Common myeloid progenitor, CD34-positive (primary cell): ENCODE measurements around the gene FAF1.
A peak's percentile ranks its signal among the peaks of the same experiment; 100 is the strongest.

Experiments
- CTCF ChIA-PET: fragments of 350-600 bp; sonication (Branson Sonifier 250); formaldehyde crosslinking; loops from one replicate; lab custom pipeline; 2021; ENCODE audit warnings: antibody characterized with exemption; lab: Charles Lee
- POLR2A ChIA-PET: fragments of 350-600 bp; sonication (Branson Sonifier 250); formaldehyde crosslinking; loops from one replicate; lab custom pipeline; 2021; ENCODE audit warnings: antibody characterized with exemption; lab: Charles Lee
- DNase-seq, 3 donors: peaks; one replicate each; pipeline versions ENCODE4 v3.0.0 to v3.0.0-alpha.2; 2013
- H3K27ac ChIP-seq, 2 experiments: 1 replicate in 1 of 2; 2 replicates in 1 of 2; pipeline ENCODE4 v1.7.0; 2013; ENCODE audit warnings: inconsistent platforms in 2 of 2, low read length in 2 of 2, mild to moderate bottlenecking in 2 of 2, low read depth in 1 of 2, moderate library complexity in 1 of 2; ENCODE audit not compliant: severe bottlenecking in 2 of 2, insufficient read depth in 1 of 2, poor library complexity in 1 of 2
- H3K27me3 ChIP-seq, 5 experiments: replicated peaks in 2 of 5; 1 replicate in 3 of 5; 2 replicates in 2 of 5; pipeline versions ENCODE4 v1.6.1 to v1.7.0; 2013; ENCODE audit warnings: low read length in 4 of 5, mild to moderate bottlenecking in 2 of 5, moderate library complexity in 2 of 5, inconsistent platforms in 1 of 5; ENCODE audit not compliant: insufficient read depth in 5 of 5, control insufficient read depth in 4 of 5
- H3K36me3 ChIP-seq, 4 experiments: 1 replicate in 2 of 4; 2 replicates in 2 of 4; pipeline versions ENCODE4 v1.6.1 to v1.7.0; 2013; ENCODE audit warnings: low read length in 3 of 4, control low read depth in 1 of 4, mild to moderate bottlenecking in 1 of 4; ENCODE audit not compliant: control insufficient read depth in 4 of 4, insufficient read depth in 4 of 4
- H3K4me1 ChIP-seq, 4 experiments: 1 replicate in 3 of 4; 2 replicates in 1 of 4; pipeline versions ENCODE4 v1.6.1 to v1.7.1; 2013; ENCODE audit warnings: low read length in 3 of 4, mild to moderate bottlenecking in 3 of 4, control low read depth in 1 of 4, inconsistent platforms in 1 of 4, moderate library complexity in 1 of 4; ENCODE audit not compliant: control insufficient read depth in 4 of 4, insufficient read depth in 4 of 4; ENCODE audit errors: control extremely low read depth in 1 of 4
- H3K4me3 ChIP-seq, 7 experiments: 1 replicate in 4 of 7; 2 replicates in 3 of 7; pipeline versions ENCODE4 v1.5.1 to v1.7.0; 2013; ENCODE audit warnings: mild to moderate bottlenecking in 7 of 7, low read length in 6 of 7, moderate library complexity in 6 of 7, inconsistent platforms in 2 of 7, low read depth in 2 of 7, control low read depth in 1 of 7; ENCODE audit not compliant: insufficient read depth in 4 of 7, control insufficient read depth in 1 of 7; ENCODE audit errors: extremely low read depth in 1 of 7
- H3K9me3 ChIP-seq, 5 experiments: 1 replicate in 4 of 5; 2 replicates in 1 of 5; pipeline versions ENCODE4 v1.6.1 to v1.7.1; 2013; ENCODE audit warnings: low read length in 4 of 5, mild to moderate bottlenecking in 2 of 5, inconsistent platforms in 1 of 5, low read depth in 1 of 5, moderate library complexity in 1 of 5; ENCODE audit not compliant: control insufficient read depth in 4 of 5, insufficient read depth in 2 of 5; ENCODE audit errors: control extremely low read depth in 1 of 5
- WGBS: methylation state at CpG from one replicate; pipeline ENCODE4 v1.1.5; 2013; ENCODE audit not compliant: insufficient coverage; 5-methylcytosine and 5-hydroxymethylcytosine counted together

Gene FAF1

GRCh38 chr1:50425376-50426107, 534.5 kb downstream of the FAF1 start:
- H3K27ac ChIP-seq: no peak overlapping the region
- POLR2A ChIA-PET: no interaction called here
- H3K4me1 ChIP-seq: peaks cover 2 to 44% (median 36%) of the 10 kb centered on the region in 4 experiments
- H3K9me3 ChIP-seq: peaks cover 0 to 4% (median 0%) of the 10 kb centered on the region in 5 experiments
- WGBS: 7% methylated on average over 19 of the region's 34 CpGs
- no peak overlapping the region for H3K4me3 ChIP-seq
- H3K27me3 ChIP-seq: peaks cover 35 to 100% (median 66%) of the 10 kb centered on the region in 5 experiments
- DNase-seq: peak in 1 of 3 donors; percentile 11
- CTCF ChIA-PET: no interaction called here
- no peaks in the 10 kb centered on the region for H3K36me3 ChIP-seq

- CTCF ChIA-PET: no interaction called here
- Histone ChIP-seq H3K4me1 (peaks cover 2 to 48% (median 38%) of the 10 kb centered on the region in 4 experiments), H3K9me3 (peaks cover 0 to 4% (median 0%) of the 10 kb centered on the region in 5 experiments), H3K36me3 (no peaks in the 10 kb centered on the region), H3K27me3 (peaks cover 37 to 100% (median 69%) of the 10 kb centered on the region in 5 experiments), H3K4me3 (no peak overlapping the region), H3K27ac (no peak overlapping the region)
- WGBS: 9% methylated on average over 28 of the region's 40 CpGs
- POLR2A ChIA-PET: no interaction called here
- peak in 1 of 3 donors; percentile 14 for DNase-seq
Measured at GRCh38 chr1:50424884-50425375, 535.1 kb downstream of the FAF1 start.

- no peaks in the 10 kb centered on the region for H3K36me3 ChIP-seq
- ChIA-PET CTCF (no interaction called here), POLR2A (no interaction called here)
- peaks cover 0 to 4% (median 0%) of the 10 kb centered on the region in 5 experiments for H3K9me3 ChIP-seq
- no peak overlapping the region for H3K27ac ChIP-seq
- peak; percentile 37 to 69 (median 63) for DNase-seq
- H3K4me3 ChIP-seq: peak overlapping the region in 6 of 7 experiments; percentile 34 to 77 (median 48)
- 7% methylated on average over 21 of the region's 35 CpGs for WGBS
- H3K27me3 ChIP-seq: peaks cover 31 to 100% (median 71%) of the 10 kb centered on the region in 5 experiments
- H3K4me1 ChIP-seq: peaks cover 2 to 48% (median 40%) of the 10 kb centered on the region in 4 experiments
Measured at GRCh38 chr1:50424045-50424883, 535.8 kb downstream of the FAF1 start.

GRCh38 chr1:50423670-50424000, 536.4 kb downstream of the FAF1 start:
- Histone ChIP-seq H3K4me1 (peaks cover 2 to 52% (median 45%) of the 10 kb centered on the region in 4 experiments), H3K4me3 (peak overlapping the region in 4 of 7 experiments; percentile 20 to 77 (median 36)), H3K27ac (no peak overlapping the region), H3K9me3 (peaks cover 0 to 4% (median 0%) of the 10 kb centered on the region in 5 experiments), H3K27me3 (peaks cover 25 to 100% (median 70%) of the 10 kb centered on the region in 5 experiments), H3K36me3 (no peaks in the 10 kb centered on the region)
- ChIA-PET POLR2A (no interaction called here), CTCF (no interaction called here)
- 3% methylated on average over 20 of the region's 23 CpGs for WGBS
- DNase-seq: peak in 1 of 3 donors; percentile 58

GRCh38 chr1:50422946-50423669, 537.0 kb downstream of the FAF1 start, which contains the start of gene DMRTA2:
Gene DMRTA2, minus strand, starts transcription at chr1:50423443. Its CDS starts 1,907 bp downstream, at chr1:50421536.
- peaks cover 0 to 4% (median 0%) of the 10 kb centered on the region in 5 experiments for H3K9me3 ChIP-seq
- no peaks in the 10 kb centered on the region for H3K36me3 ChIP-seq
- 4% methylated on average over 51 of the region's 61 CpGs for WGBS
- peak within 1 kb of the TSS in 6 of 7 experiments; percentile 34 to 77 (median 48) for H3K4me3 ChIP-seq
- ChIA-PET CTCF (no interaction called here), POLR2A (no interaction called here)
- no peak within 1 kb of the TSS for H3K27ac ChIP-seq
- peak in 1 of 3 donors; percentile 12 for DNase-seq
- peaks cover 2 to 56% (median 48%) of the 10 kb centered on the region in 4 experiments for H3K4me1 ChIP-seq
- peaks cover 20 to 100% (median 71%) of the 10 kb centered on the region in 5 experiments for H3K27me3 ChIP-seq

GRCh38 chr1:50422675-50422945, 537.5 kb downstream of the FAF1 start:
- peaks cover 2 to 54% (median 44%) of the 10 kb centered on the region in 4 experiments for H3K4me1 ChIP-seq
- no peak for DNase-seq
- peaks cover 18 to 100% (median 72%) of the 10 kb centered on the region in 5 experiments for H3K27me3 ChIP-seq
- H3K9me3 ChIP-seq: peaks cover 0 to 4% (median 0%) of the 10 kb centered on the region in 5 experiments
- ChIA-PET POLR2A (no interaction called here), CTCF (interaction anchor here (1.0 kb wide), 1 partner anchor 9 kb away, joined by 3 read pairs; no protein-coding TSS in a partner anchor)
- 7% methylated on average over 21 of the region's 21 CpGs for WGBS
- H3K27ac ChIP-seq: no peak overlapping the region
- H3K36me3 ChIP-seq: no peaks in the 10 kb centered on the region
- H3K4me3 ChIP-seq: no peak overlapping the region
